HG03354 (cell line): Measurements from ENCODE around the gene AOX1.
A peak's percentile ranks its signal among the peaks of the same experiment; 100 is the strongest.
"Not testable (repeated sequence)": the region's sequence is repeated elsewhere in the genome, so short reads cannot be mapped to it uniquely, and the experiment has no call there.

Experiments used
- ATAC-seq: cut with Tn5 transposase; IDR thresholded peaks from one replicate; pipeline ENCODE4 v1.9.1; 2021; ENCODE audit warnings: mild to moderate bottlenecking; ENCODE audit not compliant: unreplicated experiment, poor library complexity, severe bottlenecking

AOX1 gene

GRCh38 chr2:200585730-200586643 lies at the start of gene AOX1:
AOX1 (plus strand) TSS chr2:200586014; CDS start chr2:200586109, 95 bp downstream.
- ATAC-seq: no peak

DNA sequence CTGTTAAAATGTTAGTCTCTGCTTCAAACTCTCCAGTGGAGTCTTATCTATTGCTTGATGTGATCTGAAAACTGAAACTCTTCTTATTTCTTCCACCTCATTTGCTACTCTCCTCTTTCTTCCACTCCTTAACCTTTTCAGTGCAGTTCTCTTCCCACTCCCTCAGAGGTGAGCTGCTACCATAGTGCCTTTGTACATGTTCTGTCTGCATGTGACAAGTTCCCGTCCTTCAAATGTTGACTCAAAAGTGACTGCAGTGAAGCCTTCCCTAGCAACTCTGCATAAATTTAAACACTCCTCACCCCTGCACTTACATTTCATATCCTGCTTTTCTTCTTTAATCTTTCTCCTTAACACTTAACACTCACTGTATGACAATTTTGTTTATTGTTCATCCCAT lies 47.7 kb upstream of the AOX1 start:
- ATAC-seq: no peak

DNA sequence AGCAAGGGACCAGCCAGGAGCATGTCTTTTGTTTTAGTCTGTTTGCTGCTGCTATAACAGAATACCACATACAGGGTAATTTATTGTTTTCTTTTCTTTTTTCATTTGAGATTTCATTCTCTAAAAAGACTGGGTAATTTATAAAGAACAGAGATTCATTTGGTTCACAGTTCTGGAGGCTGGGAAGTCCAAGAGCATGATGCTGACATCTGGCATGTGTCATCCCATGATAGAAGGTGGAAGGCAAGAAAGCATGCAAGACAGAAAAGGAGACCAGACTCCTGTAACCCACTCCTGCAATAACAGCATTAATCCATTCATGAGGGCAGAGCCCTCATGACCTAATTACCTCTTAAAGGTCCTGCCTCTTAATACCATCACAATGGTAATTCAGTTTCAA lies 45.0 kb upstream of the AOX1 start:
- no peak for ATAC-seq

DNA sequence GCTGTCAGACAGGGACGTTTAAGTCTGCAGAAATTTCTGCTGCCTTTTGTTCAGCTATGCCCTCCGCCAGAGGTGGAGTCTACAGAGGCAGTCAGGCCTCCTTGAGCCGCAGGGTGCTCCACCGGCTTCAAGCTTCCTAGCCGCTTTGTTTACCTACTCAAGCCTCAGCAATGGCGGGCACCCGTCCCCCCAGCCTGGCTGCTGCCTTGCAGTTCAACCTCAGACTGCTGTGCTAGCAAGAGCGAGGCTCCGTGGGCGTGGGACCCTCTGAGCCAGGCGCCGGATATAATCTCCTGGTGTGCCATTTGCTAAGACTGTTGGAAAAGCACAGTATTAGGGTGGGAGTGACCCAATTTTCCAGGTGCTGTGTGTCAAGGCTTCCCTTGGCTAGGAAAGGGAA lies 19.2 kb upstream of the AOX1 start:
- not testable (repeated sequence) for ATAC-seq

DNA sequence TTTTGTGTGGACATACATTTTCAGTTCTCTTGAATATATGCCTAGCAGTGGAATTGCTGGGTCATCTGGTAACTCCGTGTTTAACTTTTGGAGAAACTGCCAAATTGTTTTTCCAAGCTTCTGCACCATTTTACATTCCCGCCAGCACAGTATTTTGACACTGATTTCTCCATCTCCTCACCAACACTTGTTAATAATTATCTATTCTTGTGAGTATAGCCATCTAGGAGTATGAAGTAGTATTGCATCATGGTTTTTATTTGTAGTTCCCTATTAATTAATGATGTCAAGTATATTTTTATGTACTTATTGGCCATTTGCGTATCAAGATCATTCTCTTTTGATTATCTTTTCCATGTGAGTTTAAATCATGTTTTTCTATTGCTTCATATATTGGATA lies 17.9 kb upstream of the AOX1 start:
- no peak for ATAC-seq

DNA sequence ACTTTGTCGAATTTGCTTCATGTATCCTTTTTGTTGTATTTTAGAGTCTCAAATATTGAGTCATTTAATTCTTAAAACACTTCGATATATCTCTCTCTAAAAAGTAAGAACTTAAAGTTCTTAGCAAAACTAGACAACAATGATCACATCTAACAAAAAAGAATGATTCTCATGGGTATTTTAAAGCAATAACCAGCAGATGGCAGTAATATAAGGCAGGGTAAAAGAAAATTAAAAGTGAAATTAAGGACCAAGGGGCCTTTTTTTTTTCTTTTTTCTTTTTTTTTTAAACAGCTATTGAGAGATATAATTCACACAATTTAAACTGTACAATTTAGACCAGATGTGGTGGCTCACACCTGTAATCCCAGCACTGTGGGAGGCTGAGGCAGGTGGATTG lies 9.9 kb upstream of the AOX1 start:
- ATAC-seq: no peak

DNA sequence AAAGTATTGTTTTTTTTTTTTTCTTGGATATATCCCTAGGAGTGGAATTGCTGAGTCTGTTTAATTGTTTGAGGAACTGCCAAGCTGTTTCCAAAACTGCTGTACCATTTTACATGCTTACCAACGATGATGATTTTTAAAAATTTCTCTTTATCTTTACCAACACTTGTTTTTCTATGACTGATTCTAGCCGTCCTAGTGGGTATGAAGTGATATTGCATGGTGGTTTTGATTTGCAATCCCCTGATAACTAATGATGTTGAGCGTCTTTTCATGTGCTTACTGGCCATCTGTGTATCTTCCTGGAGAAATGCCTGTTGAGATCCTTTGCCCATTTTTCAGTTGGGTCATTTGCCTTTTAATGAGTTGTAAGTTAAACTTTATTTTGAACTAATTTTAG lies 8.8 kb upstream of the AOX1 start:
- ATAC-seq: no peak

GRCh38 chr2:200578778-200579177 lies 7.0 kb upstream of the AOX1 start:
- ATAC-seq: peak; percentile 64

- no peak for ATAC-seq
Measured at GRCh38 chr2:200584639-200585038, 1.2 kb upstream of the AOX1 start.

GRCh38 chr2:200585340-200585729 lies 479 bp upstream of the AOX1 start:
- no peak for ATAC-seq

DNA sequence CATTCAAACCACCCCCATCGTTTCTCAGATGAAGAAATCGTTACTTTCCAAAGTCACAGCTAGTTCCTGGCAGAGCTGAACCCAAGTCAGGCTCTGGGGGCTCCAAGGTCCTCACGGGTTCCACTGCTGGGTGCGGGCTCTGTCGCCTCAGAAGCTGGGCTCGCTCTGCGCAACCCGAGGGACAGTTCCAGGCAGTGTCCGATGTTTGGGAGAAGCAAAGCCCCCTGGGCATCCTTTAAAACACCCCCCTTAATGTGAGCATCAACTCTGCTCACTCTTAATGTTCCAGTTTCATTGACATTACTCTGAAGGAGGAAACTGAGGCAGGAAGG lies 796 bp downstream of the AOX1 start:
- ATAC-seq: no peak

GRCh38 chr2:200587007-200587616 lies 1.3 kb downstream of the AOX1 start:
- no peak for ATAC-seq

DNA sequence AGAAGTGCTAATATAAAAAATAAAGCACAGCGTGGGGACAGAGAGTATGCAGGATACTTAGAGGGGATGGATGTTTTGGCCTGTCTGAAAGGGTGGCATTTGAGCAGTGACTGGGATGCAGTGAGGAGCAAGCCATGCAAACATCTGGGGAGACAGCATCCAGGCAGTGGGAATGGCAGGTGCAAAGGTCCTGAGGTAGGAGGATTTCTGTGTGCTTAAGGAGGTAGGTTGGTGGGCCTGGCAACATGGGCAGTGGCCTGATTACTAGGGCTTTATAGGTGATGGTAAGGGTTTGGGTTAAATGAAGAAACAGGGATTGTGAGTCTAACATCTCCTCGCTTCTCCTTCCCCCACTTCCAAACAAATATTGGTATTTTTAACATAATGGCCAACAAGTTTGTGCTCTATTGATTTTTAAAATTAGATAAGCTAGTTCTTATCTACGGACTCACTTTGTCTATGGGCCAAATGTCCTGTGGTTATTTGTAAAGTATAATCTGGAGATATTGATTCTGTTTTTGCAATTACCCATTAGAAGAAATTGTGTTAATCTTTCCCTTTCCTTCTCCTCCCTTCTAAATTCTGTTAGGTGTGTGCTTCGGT lies 2.4 kb downstream of the AOX1 start:
- ATAC-seq: no peak

GRCh38 chr2:200590090-200590489 lies 4.3 kb downstream of the AOX1 start:
- ATAC-seq: no peak

DNA sequence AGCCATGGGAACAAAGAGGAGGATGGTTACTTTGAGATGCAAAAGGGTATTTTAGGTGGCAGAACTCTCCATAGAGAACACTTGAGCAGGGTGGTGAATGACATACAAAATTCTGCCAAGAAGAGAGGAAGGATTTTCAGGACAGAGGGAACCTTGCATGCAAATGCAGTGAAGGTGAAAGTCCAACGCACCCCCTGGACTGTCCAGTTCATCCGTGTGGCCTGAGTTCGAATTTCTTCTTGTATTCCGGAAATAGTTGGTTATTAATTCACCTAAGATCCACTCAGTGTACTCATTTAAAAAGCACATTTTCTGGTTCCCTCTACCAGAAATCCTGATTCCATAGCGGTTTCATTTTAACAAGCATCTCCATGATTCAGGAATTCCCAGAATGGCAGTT lies 5.5 kb downstream of the AOX1 start:
- ATAC-seq: no peak

DNA sequence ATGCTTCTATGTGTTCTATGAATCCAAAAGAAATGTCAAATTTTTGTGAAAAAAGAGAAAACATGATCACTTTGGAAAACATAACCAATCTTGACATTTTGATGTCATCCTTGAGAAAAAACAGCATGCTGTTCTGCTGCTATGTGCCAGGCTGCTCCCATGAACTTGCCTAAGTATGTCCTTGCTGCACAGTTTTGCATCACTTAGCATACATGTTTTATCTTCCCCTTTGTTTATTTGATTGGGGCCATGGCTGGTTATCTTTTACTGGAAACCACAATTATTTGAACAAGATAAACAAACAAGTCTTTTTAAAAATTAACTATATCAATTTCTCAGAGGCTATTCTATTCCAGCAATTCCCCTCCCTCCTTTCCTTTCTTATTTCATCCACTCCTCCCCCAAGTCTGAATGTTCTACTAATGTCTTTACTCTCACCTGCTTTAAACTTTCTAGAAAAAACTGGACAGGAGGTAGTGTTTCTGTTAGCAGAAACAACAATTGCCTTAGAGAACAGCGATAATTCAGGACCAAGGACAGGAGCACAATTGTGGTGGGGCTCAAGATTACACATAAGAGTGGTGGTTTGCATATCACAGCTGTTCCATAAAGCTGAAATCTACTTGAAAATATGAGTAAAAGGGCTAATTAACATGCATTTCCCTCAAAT lies 6.7 kb downstream of the AOX1 start:
- no peak for ATAC-seq

DNA sequence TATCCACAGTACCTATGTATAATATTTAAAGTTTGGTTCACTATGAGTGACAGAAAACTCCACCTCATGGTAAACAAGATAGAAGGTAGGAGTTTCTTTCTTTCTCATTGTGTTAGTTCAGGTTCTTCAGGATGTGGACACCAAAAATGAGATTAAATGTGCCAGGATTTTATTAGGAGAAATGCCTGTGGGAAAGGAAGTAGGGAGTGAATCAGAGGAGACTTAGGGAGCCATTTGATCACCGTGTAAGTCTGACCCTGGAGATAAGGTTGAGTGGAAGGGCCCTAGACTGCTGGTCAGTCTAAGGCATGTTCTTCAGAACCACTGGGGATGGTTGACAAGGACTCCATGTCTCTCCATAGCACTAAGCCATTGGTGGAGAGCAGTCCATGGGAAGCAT lies 8.1 kb downstream of the AOX1 start:
- no peak for ATAC-seq

DNA sequence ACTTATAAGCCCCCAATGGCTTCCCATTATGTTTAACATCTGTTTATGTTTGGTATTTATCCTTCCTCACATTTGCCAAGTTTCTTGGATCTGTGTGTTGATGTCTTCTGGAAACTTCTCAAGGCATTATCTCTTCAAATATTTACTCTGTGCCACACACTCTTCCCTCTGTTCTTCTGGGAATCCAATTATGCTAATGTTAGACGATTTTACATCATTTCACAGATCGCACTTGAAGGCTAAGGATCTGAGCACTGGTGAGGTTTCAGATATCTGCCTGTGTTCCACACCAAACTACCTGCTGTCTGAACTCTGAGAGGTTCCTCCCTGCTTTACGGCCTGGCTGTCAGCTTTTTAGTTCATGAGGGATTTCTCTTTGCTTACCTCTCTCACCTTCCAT lies 10.1 kb downstream of the AOX1 start:
- ATAC-seq: no peak

- no peak for ATAC-seq
Measured at GRCh38 chr2:200596774-200597570, 11.2 kb downstream of the AOX1 start.

DNA sequence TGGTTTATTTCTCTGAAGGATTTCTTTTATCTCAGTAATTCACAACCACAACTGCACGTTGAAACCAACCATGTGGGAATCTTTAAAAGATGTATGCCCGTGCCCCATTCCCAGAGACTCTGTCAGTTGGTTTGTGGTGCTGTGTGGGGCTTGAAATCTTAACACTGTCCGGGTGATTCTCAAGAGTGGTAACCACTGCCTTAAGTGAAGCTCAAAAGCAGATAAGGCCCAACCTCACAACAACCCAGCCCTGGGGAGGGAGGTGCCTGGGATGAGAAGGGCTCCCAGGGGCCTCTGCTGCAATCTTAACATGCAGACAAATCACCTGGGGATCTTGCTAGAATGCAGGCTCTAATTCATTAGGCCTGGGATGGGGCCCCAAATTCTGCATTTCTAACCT lies 13.4 kb downstream of the AOX1 start:
- no peak for ATAC-seq
